Muscle layer of duodenum (tissue), 2 donors: Measurements from ENCODE around the gene PCSK5.

ENCODE experiments used
- H3K27ac ChIP-seq: one replicate; pipeline ENCODE4 v1.7.0; 2013; ENCODE audit warnings: mild to moderate bottlenecking, low read length
- H3K27me3 ChIP-seq: one replicate; pipeline ENCODE4 v1.7.0; 2013; ENCODE audit warnings: low read depth, mild to moderate bottlenecking, control low read depth, low read length
- H3K36me3 ChIP-seq, 2 donors: one replicate each; pipeline ENCODE4 v1.7.0; 2013; ENCODE audit warnings: low read length in 2 of 2, control low read depth in 1 of 2, mild to moderate bottlenecking in 1 of 2; ENCODE audit not compliant: insufficient read depth in 2 of 2, control insufficient read depth in 1 of 2
- H3K4me1 ChIP-seq, 2 donors: one replicate each; pipeline ENCODE4 v1.7.0; 2013; ENCODE audit warnings: low read length in 2 of 2, mild to moderate bottlenecking in 2 of 2, control low read depth in 1 of 2, moderate library complexity in 1 of 2; ENCODE audit not compliant: insufficient read depth in 2 of 2, control insufficient read depth in 1 of 2
- H3K4me3 ChIP-seq, 2 donors: one replicate each; pipeline ENCODE4 v1.7.0; 2013; ENCODE audit warnings: low read length in 2 of 2, low read depth in 1 of 2, mild to moderate bottlenecking in 1 of 2
- H3K9me3 ChIP-seq, 2 donors: one replicate each; pipeline ENCODE4 v1.7.0; 2013; ENCODE audit warnings: low read length in 2 of 2, control low read depth in 1 of 2, mild to moderate bottlenecking in 1 of 2; ENCODE audit not compliant: control insufficient read depth in 1 of 2
- donor health status: healthy.

The PCSK5 gene

DNA sequence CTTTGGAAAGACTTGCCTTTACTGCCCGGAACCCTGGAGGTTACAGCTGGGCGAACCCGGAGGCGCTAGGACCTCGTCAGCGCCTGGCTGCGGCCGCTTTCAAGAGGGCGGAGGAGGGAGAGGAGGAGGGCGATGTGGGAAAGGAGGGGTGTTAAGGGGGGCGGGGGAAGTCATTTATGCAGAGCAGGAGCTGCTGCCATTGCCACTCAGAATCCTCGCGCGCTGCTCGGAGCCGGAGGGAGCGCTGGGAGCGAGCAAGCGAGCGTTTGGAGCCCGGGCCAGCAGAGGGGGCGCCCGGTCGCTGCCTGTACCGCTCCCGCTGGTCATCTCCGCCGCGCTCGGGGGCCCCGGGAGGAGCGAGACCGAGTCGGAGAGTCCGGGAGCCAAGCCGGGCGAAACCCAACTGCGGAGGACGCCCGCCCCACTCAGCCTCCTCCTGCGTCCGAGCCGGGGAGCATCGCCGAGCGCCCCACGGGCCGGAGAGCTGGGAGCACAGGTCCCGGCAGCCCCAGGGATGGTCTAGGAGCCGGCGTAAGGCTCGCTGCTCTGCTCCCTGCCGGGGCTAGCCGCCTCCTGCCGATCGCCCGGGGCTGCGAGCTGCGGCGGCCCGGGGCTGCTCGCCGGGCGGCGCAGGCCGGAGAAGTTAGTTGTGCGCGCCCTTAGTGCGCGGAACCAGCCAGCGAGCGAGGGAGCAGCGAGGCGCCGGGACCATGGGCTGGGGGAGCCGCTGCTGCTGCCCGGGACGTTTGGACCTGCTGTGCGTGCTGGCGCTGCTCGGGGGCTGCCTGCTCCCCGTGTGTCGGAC lies at the start of gene PCSK5:
Gene PCSK5, plus strand, starts transcription at position 202 of the 805 bp plus-strand sequence. Its CDS starts 509 bp downstream, at position 711.
- Histone ChIP-seq H3K4me1 (peaks cover 0 to 18% of the 10 kb centered on the region in 2 donors), H3K9me3 (no peaks in the 10 kb centered on the region), H3K27ac (peak within 1 kb of the TSS; percentile 96), H3K27me3 (no peaks in the 10 kb centered on the region), H3K4me3 (peak within 1 kb of the TSS; percentile 94 to 96), H3K36me3 (no peaks in the 10 kb centered on the region)

DNA sequence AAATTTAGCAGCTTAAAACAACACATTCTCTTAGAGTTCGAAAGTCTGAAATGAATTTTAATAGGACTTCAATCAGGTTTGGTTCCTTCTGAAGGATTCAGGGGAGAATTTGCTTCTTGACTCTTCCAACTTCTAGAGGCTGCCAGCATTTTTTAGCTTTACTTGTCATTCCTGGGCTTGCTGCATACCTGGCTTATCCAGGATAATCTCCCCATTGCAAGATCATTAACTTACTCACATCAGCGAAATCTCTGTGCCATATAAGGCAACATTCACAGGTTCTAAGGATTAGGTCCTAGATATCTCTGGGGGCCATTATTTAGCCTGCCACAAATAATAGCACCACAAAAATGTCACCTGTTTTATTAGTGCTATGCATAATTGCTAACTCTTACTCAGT lies 46.2 kb upstream of the PCSK5 start:
- no peaks in the 10 kb centered on the region for H3K4me1 ChIP-seq
- H3K4me3 ChIP-seq = no peak overlapping the region
- H3K27ac ChIP-seq = no peak overlapping the region
- H3K9me3 ChIP-seq = peaks cover 0 to 7% of the 10 kb centered on the region in 2 donors
- no peaks in the 10 kb centered on the region for H3K36me3 ChIP-seq
- no peaks in the 10 kb centered on the region for H3K27me3 ChIP-seq

DNA sequence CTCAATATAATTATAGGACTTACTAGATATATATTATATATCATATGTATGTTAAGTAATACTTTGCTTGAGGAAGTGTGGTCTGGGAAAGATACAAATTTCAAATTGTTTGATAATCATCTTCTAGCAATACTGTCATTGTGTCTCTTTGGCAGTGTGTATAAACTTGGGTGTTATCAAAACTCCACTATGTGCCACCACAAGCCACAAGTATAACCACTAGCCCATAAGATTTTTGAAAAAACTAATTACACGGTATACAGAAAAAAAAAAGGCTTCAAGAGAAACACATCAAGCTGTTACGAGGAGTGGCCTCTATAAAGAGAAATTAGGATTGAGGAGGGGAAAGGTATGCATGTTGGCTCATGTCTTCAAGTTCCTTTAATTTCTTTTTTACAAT lies 44.7 kb upstream of the PCSK5 start:
- Histone ChIP-seq H3K27me3 (no peaks in the 10 kb centered on the region), H3K9me3 (peaks cover 0 to 7% of the 10 kb centered on the region in 2 donors), H3K4me3 (no peak overlapping the region), H3K4me1 (no peaks in the 10 kb centered on the region), H3K27ac (no peak overlapping the region), H3K36me3 (no peaks in the 10 kb centered on the region)

DNA sequence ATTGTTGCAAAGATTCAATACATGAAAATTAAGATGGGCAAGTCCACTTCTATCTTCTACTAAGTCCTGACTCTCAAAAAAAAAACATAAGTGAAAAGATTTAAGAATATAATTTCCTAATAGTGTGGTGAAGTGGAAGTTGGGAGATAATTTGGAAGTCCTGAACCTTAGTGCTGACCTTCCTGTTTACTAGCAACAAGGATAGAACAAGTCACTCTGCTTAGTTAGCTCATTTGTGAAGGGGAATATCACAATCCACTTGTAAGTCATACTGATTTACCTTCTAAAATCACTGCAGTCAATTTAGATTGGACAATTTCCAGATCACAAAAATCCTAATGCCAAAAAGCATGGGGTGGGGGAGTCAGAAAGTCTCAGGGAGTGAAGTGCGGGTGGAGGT lies 43.4 kb upstream of the PCSK5 start:
- peaks cover 0 to 7% of the 10 kb centered on the region in 2 donors for H3K9me3 ChIP-seq
- H3K27ac ChIP-seq = no peak overlapping the region
- H3K4me3 ChIP-seq = no peak overlapping the region
- H3K36me3 ChIP-seq = no peaks in the 10 kb centered on the region
- no peaks in the 10 kb centered on the region for H3K27me3 ChIP-seq
- H3K4me1 ChIP-seq = no peaks in the 10 kb centered on the region

DNA sequence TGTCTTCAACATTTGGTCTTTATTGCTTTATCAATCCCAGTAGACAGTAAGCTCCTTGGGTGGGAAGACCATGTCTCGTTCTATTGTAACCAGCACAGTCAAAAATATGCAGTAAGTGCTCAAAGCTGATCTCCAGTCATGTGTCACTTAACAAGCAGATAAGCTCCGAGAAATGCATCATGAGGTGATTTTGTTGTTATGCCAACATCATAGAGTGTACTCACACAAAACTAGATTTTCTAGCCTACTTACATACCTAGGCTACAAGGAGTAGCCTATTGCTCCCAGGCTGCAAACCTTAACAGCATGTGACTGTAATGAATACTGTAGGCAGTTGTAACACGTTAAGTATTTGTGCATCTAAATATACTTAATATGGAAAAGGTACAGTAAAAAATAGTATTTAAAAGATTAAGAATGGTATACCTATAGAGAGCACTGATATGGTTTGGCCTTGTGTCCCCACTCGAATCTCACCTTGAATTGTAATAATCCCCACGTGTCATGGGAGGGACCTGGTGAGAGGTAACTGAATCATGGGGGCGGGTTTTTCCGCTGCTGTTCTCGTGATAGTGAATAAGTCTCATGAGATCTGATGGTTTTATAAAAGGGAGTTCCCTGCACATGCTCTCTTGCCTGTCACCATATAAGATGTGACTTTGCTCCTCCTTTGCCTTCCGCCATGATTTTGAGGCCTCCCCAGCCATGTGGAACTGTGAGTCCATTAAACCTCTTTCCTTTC lies 39.8 kb upstream of the PCSK5 start:
- no peaks in the 10 kb centered on the region for H3K27me3 ChIP-seq

DNA sequence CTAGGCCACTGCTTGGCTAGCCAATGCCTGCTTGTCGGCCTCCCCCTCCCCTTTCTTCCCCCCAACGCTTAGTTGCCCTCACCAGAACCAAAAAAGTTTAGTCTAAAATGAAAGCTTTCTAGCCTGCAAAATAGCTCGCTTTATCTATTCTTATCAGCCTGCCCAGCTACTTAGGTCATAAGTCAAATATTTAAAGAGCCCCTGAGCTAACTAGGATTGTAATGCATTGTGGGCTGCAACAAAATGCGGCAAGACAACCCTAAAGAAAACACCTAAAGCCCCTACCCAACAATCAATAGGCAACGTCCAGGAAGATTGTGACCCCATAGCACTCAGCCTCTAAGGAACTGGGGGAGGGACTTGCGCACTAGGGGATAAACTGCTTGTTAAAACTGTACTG lies 38.6 kb upstream of the PCSK5 start:
- no peak overlapping the region for H3K4me3 ChIP-seq

More for the DNA sequence above, 39.8 kb upstream of the PCSK5 start:
- no peaks in the 10 kb centered on the region for H3K4me1 ChIP-seq
- H3K36me3 ChIP-seq = no peaks in the 10 kb centered on the region
- H3K9me3 ChIP-seq = no peaks in the 10 kb centered on the region
- H3K4me3 ChIP-seq = no peak overlapping the region
- H3K27ac ChIP-seq = no peak overlapping the region

DNA sequence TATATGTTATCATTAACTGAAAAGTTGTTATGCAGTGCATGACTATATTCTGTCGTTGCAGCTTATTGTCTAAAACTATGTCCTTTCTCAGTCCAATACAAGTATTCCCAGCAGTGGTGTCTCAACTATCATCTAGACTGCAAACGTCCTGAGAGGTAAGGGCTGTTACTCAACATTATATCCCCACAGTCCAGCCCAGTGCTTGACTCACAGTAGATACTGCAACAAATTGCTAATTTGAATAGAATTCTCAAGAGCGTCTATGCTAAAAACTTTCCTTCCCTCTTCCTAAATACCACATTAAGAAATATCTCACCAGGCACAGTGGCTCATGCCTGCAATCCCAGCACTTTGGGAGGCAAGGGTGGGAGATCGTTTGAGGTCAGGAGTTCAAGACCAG lies 37.7 kb upstream of the PCSK5 start:
- Histone ChIP-seq H3K27ac (no peak overlapping the region), H3K4me1 (no peaks in the 10 kb centered on the region), H3K4me3 (no peak overlapping the region), H3K9me3 (no peaks in the 10 kb centered on the region), H3K36me3 (no peaks in the 10 kb centered on the region), H3K27me3 (no peaks in the 10 kb centered on the region)

More for the DNA sequence above, 38.6 kb upstream of the PCSK5 start:
- Histone ChIP-seq H3K27ac (no peak overlapping the region), H3K27me3 (no peaks in the 10 kb centered on the region), H3K9me3 (no peaks in the 10 kb centered on the region), H3K36me3 (no peaks in the 10 kb centered on the region), H3K4me1 (no peaks in the 10 kb centered on the region)

DNA sequence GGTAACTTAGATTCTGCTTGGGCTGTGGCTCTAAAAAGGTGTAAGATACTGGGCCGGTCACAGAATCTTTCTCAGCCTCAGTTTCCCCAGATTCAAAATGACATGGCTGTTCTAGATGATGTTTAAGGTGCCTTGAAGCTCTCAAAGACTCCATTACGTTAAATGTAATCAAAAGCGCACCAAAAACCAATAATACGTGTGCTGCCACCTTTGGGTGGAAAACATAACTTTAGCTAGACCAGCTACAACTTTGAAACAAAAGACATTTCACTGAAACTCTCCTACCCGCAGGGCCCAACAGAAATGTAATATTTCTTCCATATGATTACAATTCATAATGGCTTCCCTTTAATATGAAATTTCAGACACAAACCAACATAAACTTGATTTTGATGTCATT lies 35.0 kb upstream of the PCSK5 start:
- no peak overlapping the region for H3K27ac ChIP-seq
- H3K9me3 ChIP-seq = no peaks in the 10 kb centered on the region
- no peaks in the 10 kb centered on the region for H3K27me3 ChIP-seq
- no peak overlapping the region for H3K4me3 ChIP-seq
- no peaks in the 10 kb centered on the region for H3K4me1 ChIP-seq
- no peaks in the 10 kb centered on the region for H3K36me3 ChIP-seq

DNA sequence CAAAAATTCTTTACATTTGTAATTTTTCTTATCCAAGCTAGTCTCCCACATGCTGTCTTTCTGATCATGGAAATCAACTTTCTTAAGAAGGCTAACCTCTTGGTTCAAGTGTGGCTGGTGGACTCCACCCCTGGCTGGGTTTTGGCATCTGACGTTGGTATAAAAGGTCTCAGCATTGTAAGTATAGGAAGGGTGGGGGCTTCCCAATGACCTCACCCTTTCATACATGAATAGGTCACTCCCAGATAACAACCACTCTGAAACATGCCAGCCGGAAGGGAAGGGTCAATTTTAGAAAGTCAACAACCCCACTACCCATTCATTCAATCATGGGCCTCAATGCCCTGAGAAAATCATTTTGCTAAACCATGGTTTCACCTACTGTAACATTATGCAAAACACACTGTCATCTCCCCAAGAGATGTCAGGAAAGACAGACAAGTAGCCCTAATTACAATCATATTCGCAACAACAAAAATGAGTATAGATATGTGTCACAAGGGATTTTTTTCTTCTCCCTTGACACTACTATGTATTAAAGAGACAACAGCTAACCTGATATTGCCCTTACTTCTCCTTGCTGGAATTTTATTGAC lies 31.9 kb upstream of the PCSK5 start:
- no peaks in the 10 kb centered on the region for H3K27me3 ChIP-seq
- H3K36me3 ChIP-seq = no peaks in the 10 kb centered on the region
- H3K4me1 ChIP-seq = no peaks in the 10 kb centered on the region
- no peak overlapping the region for H3K4me3 ChIP-seq
- H3K27ac ChIP-seq = no peak overlapping the region
- no peaks in the 10 kb centered on the region for H3K9me3 ChIP-seq

DNA sequence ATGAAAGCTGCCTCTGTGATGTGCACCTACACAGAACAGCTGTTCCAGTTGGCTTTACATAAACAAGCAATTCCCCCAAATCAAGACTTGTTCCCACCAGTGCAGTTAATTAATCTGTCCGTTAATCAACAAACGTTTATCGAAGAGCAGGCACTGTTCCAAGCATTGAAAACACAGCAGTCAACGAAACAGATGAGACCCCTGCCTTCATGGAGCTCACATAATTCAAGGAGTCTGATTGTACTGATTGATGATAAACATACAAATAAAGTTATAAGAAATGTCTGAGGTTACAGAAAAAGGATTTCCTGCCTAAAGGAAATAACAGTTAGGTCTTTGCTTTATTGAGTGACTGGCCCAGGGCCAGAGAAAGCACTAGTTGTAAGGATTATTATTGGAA lies 26.2 kb upstream of the PCSK5 start:
- H3K27ac ChIP-seq = no peak overlapping the region
- H3K4me1 ChIP-seq = peaks cover 0 to 3% of the 10 kb centered on the region in 2 donors
- H3K36me3 ChIP-seq = no peaks in the 10 kb centered on the region
- H3K27me3 ChIP-seq = no peaks in the 10 kb centered on the region
- no peak overlapping the region for H3K4me3 ChIP-seq
- no peaks in the 10 kb centered on the region for H3K9me3 ChIP-seq

DNA sequence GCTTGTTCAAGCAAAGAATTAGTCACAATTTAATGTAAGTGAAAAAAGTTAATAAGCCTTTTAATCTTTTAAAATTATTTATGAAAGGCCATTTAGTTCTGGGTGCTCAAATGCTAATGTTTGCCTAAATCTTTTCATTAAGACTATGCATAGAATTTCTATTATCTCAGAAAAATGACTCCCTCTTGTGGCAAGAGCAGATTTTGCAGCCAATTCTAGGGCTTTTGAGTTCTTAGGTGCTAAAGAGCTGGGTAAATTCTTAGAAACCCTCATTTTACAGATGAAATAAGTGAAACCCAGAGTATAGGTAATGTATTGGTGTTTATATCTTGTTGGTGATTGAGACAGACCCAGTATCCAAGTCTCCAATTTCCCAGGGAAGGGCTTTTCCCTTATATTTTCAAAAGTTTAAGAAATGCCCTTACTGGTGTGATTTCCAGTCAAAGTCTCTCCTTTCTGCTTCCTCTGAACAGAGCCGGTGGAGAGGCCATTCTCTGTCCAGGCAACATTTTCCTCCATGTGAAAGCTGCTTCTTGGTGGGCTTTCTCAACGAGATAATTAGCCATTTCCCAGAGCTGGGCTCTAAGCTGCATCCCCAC lies 24.1 kb upstream of the PCSK5 start:
- H3K4me1 ChIP-seq = peaks cover 0 to 3% of the 10 kb centered on the region in 2 donors
- H3K4me3 ChIP-seq = no peak overlapping the region
- no peaks in the 10 kb centered on the region for H3K36me3 ChIP-seq
- H3K27me3 ChIP-seq = no peaks in the 10 kb centered on the region
- no peaks in the 10 kb centered on the region for H3K9me3 ChIP-seq
- H3K27ac ChIP-seq = no peak overlapping the region
